GM21515 (cell line): ENCODE results near the gene TMEM163.

Experiments
- ATAC-seq: cut with Tn5 transposase; IDR thresholded peaks from one replicate; pipeline ENCODE4 v1.9.1; 2021; ENCODE audit not compliant: unreplicated experiment

TMEM163 gene

GRCh38 chr2:134412639-134412999 lies 306.2 kb downstream of the TMEM163 start:
- ATAC-seq, result no peak

GRCh38 chr2:134411828-134412638 lies 306.8 kb downstream of the TMEM163 start:
- peak; percentile 98 for ATAC-seq

- ATAC-seq, result no peak
Measured at GRCh38 chr2:134411279-134411827, 307.4 kb downstream of the TMEM163 start.

- no peak for ATAC-seq
Measured at GRCh38 chr2:134410831-134411231, 308.0 kb downstream of the TMEM163 start.

GRCh38 chr2:134410006-134410405 lies 308.8 kb downstream of the TMEM163 start:
- ATAC-seq, result no peak

GRCh38 chr2:134408791-134409190 lies 310.0 kb downstream of the TMEM163 start:
- no peak for ATAC-seq

- ATAC-seq, result no peak
Measured at GRCh38 chr2:134408386-134408785, 310.4 kb downstream of the TMEM163 start.

GRCh38 chr2:134407154-134407890 lies 311.5 kb downstream of the TMEM163 start:
- no peak for ATAC-seq

- ATAC-seq, result no peak
Measured at GRCh38 chr2:134406736-134407135, 312.1 kb downstream of the TMEM163 start.

- ATAC-seq, result no peak
Measured at GRCh38 chr2:134406311-134406710, 312.5 kb downstream of the TMEM163 start.
